Peyer's patch (tissue), 4 donors: ENCODE measurements around the gene MSMB.

Source experiments
- POLR2A ChIP-seq, 2 donors: fragments of 450-650 bp; IDR thresholded peaks; one replicate each; pipeline ENCODE4 v1.5.1; 2017; ENCODE audit warnings: antibody characterized with exemption in 2 of 2, mild to moderate bottlenecking in 2 of 2, moderate library complexity in 2 of 2
- TF ChIP-seq, protein P1 (sequence below), 6 experiments: fragments of 450-650 bp in 4 of 6; fragments of 200-600 bp in 2 of 6; sonication (generic) in 1 of 6; IDR thresholded peaks; one replicate each; pipeline ENCODE4 v1.5.1; 2017 to 2019; ENCODE audit warnings: antibody characterized with exemption in 6 of 6, mild to moderate bottlenecking in 3 of 6, moderate library complexity in 1 of 6

DNA sequence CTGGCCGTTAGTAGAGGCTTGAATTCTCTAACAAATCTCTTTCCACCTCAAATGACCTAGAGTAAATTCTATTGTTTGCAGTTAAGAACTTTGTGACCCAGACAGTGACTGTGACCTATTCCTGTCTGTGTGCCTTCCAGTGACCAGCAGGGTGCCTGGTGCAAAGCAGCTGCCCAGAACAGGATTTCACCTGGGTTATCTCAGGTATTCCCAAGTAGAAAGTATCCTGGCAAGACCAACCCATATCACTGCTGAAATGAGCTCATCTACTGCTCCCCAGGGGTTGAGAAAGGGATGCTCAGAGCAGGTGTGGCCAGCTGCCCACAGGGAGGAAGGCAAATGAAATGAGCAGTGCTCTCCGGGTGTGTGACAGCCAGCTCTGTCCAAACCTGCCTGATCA lies 2.1 kb upstream of the MSMB start:
- TF ChIP-seq, protein P1, sequence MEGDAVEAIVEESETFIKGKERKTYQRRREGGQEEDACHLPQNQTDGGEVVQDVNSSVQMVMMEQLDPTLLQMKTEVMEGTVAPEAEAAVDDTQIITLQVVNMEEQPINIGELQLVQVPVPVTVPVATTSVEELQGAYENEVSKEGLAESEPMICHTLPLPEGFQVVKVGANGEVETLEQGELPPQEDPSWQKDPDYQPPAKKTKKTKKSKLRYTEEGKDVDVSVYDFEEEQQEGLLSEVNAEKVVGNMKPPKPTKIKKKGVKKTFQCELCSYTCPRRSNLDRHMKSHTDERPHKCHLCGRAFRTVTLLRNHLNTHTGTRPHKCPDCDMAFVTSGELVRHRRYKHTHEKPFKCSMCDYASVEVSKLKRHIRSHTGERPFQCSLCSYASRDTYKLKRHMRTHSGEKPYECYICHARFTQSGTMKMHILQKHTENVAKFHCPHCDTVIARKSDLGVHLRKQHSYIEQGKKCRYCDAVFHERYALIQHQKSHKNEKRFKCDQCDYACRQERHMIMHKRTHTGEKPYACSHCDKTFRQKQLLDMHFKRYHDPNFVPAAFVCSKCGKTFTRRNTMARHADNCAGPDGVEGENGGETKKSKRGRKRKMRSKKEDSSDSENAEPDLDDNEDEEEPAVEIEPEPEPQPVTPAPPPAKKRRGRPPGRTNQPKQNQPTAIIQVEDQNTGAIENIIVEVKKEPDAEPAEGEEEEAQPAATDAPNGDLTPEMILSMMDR (IDR thresholded peaks at IDR 0.05): no peak
- TF ChIP-seq POLR2A (IDR thresholded peaks at IDR 0.05): no peak
